HCT116 (cell line): ENCODE data around the gene FAM13C. TPM values are rescaled to one million over a fixed set of nuclear protein-coding genes. Genes with fewer than 3 reads are reported as not detected.
A peak's percentile ranks its signal among the peaks of the same experiment; 100 is the strongest.

Source experiments
- ATAC-seq: fragments of 200-7000 bp; cut with Tn5 transposase; 2 replicates; pipeline ENCODE4 v1.9.1; 2020; ENCODE audit warnings: mild to moderate bottlenecking, moderate library complexity
- BruUV-seq: library from RNA; stranded (reverse); fragments of 400-500 nt; replicated peaks from 2 replicates; lab custom pipeline; 2021; lab: Mats Ljungman, UMichigan
- CTCF ChIA-PET: fragments of 300-600 bp; sonication (Branson Sonifier 250); formaldehyde crosslinking; loops from one replicate; lab custom pipeline; 2021; ENCODE audit warnings: antibody characterized with exemption; lab: Charles Lee
- POLR2A ChIA-PET: fragments of 300-600, 350-600 bp; sonication (Branson Sonifier 250); formaldehyde crosslinking; loops from one replicate; lab custom pipeline; 2021; ENCODE audit warnings: antibody characterized with exemption; lab: Charles Lee
- RAD21 ChIA-PET, 2 experiments: fragments of 300-600 bp; sonication (Branson Sonifier 250); formaldehyde crosslinking; loops; one replicate each; lab custom pipeline; 2023; ENCODE audit warnings: low total read pairs in 2 of 2; ENCODE audit not compliant: uncharacterized antibody in 2 of 2, unreplicated experiment in 2 of 2, low non-redundant PET in 1 of 2; lab: Charles Lee
- DNase-seq: peaks from one replicate; pipeline ENCODE4 v3.0.0-alpha.2; 2010; ENCODE audit warnings: low read depth, low spot score
- H2AFZ ChIP-seq: fragments of 200-600 bp; shearing (Covaris generic), sonication (generic); 2 replicates; pipeline ENCODE4 v1.6.1; 2017; ENCODE audit warnings: low read depth, mixed run types, mixed read lengths, antibody characterized with exemption, low read length; ENCODE audit not compliant: poor library complexity, severe bottlenecking
- H3K27ac ChIP-seq: 2 replicates; pipeline ENCODE4 v1.5.1; 2012; ENCODE audit warnings: low read depth, low read length
- H3K27me3 ChIP-seq: fragments of 200-600 bp; sonication (generic); 2 replicates; pipeline ENCODE4 v1.6.1; 2016; ENCODE audit warnings: mixed run types, low read length, mixed read lengths; ENCODE audit not compliant: insufficient read depth
- H3K36me3 ChIP-seq, 2 experiments: fragments of 200-500 bp in 1 of 2; fragments of 200-600 bp in 1 of 2; sonication (Bioruptor generic) in 1 of 2; sonication (generic) in 1 of 2; 2 replicates each; pipeline versions ENCODE4 v1.5.1 to v1.6.1; 2014 to 2016; ENCODE audit warnings: low read length in 2 of 2, inconsistent platforms in 1 of 2, mixed read lengths in 1 of 2, mixed run types in 1 of 2; ENCODE audit not compliant: insufficient read depth in 2 of 2, control insufficient read depth in 1 of 2
- H3K4me1 ChIP-seq, 2 experiments: fragments of 200-600 bp in 1 of 2; sonication (generic) in 1 of 2; 2 replicates each; pipeline versions ENCODE4 v1.5.1 to v1.6.1; 2012 to 2017; ENCODE audit warnings: low read length in 2 of 2, inconsistent platforms in 1 of 2, mild to moderate bottlenecking in 1 of 2, mixed read lengths in 1 of 2, mixed run types in 1 of 2, moderate library complexity in 1 of 2; ENCODE audit not compliant: insufficient read depth in 2 of 2, control insufficient read depth in 1 of 2
- H3K4me2 ChIP-seq: fragments of 200-600 bp; sonication (generic); 2 replicates; pipeline ENCODE4 v1.6.1; 2017; ENCODE audit warnings: mixed run types, low read length, mixed read lengths
- H3K4me3 ChIP-seq, 2 experiments: fragments of 200-600 bp in 1 of 2; sonication (generic) in 1 of 2; replicated peaks in 1 of 2; 2 replicates each; pipeline ENCODE4 v1.5.1; 2011 to 2016; ENCODE audit warnings: low read length in 2 of 2, control low read depth in 1 of 2, low read depth in 1 of 2, mild to moderate bottlenecking in 1 of 2, mixed read lengths in 1 of 2, mixed run types in 1 of 2
- H3K79me2 ChIP-seq: fragments of 200-600 bp; sonication (generic); 2 replicates; pipeline ENCODE4 v1.6.1; 2017; ENCODE audit warnings: mild to moderate bottlenecking, mixed run types, low read length, moderate library complexity, mixed read lengths; ENCODE audit not compliant: insufficient read depth
- H3K9ac ChIP-seq: fragments of 200-600 bp; sonication (generic); 2 replicates; pipeline ENCODE4 v1.6.1; 2016; ENCODE audit warnings: low read length, mixed read lengths
- H3K9me2 ChIP-seq: fragments of 200-600 bp; sonication (generic), shearing (Covaris generic); 2 replicates; pipeline ENCODE4 v1.6.1; 2017; ENCODE audit warnings: mixed run types, mild to moderate bottlenecking, moderate library complexity; ENCODE audit not compliant: insufficient read depth
- H3K9me3 ChIP-seq, 2 experiments: fragments of 200-500 bp in 1 of 2; fragments of 200-600 bp in 1 of 2; sonication (Bioruptor generic) in 1 of 2; sonication (generic) in 1 of 2; 2 replicates each; pipeline ENCODE4 v1.6.1; 2014 to 2017; ENCODE audit warnings: low read length in 2 of 2, mixed read lengths in 2 of 2, inconsistent platforms in 1 of 2, low read depth in 1 of 2, mild to moderate bottlenecking in 1 of 2, mixed run types in 1 of 2, moderate library complexity in 1 of 2; ENCODE audit not compliant: control insufficient read depth in 1 of 2, insufficient read depth in 1 of 2
- H4K20me1 ChIP-seq: fragments of 200-600 bp; sonication (generic), shearing (Covaris generic); 2 replicates; pipeline ENCODE4 v1.6.1; 2017; ENCODE audit warnings: mixed run types, mild to moderate bottlenecking, moderate library complexity; ENCODE audit not compliant: insufficient read depth
- ATF3 ChIP-seq: IDR thresholded peaks from 2 replicates; pipeline ENCODE4 v1.6.1; 2012
- CBX3 ChIP-seq: IDR thresholded peaks from 2 replicates; pipeline ENCODE4 v1.6.1; 2012; ENCODE audit warnings: low read depth
- CEBPB ChIP-seq: IDR thresholded peaks from 2 replicates; pipeline ENCODE4 v1.6.1; 2012; ENCODE audit warnings: low read depth
- CTCF ChIP-seq, 3 experiments: fragments of 200-600 bp in 1 of 3; sonication (generic) in 1 of 3; IDR thresholded peaks in 2 of 3; conservative IDR thresholded peaks in 1 of 3; 2 replicates each; pipeline ENCODE4 v1.5.1; 2012 to 2017; ENCODE audit warnings: low read depth in 2 of 3, low read length in 2 of 3, antibody characterized with exemption in 1 of 3, borderline replicate concordance in 1 of 3, control low read depth in 1 of 3, mild to moderate bottlenecking in 1 of 3, mixed read lengths in 1 of 3, mixed run types in 1 of 3, moderate library complexity in 1 of 3; ENCODE audit not compliant: insufficient read depth in 1 of 3
- RAD21 ChIP-seq: IDR thresholded peaks from 2 replicates; pipeline ENCODE4 v1.6.1; 2012; ENCODE audit warnings: low read depth, mild to moderate bottlenecking
- SP1 ChIP-seq: IDR thresholded peaks from 2 replicates; pipeline ENCODE4 v1.6.1; 2012; ENCODE audit warnings: low read depth
- SRF ChIP-seq: IDR thresholded peaks from 2 replicates; pipeline ENCODE4 v1.6.1; 2012; ENCODE audit warnings: low read depth
- YY1 ChIP-seq: IDR thresholded peaks from 2 replicates; pipeline ENCODE4 v1.6.1; 2011; ENCODE audit warnings: low read length, low read depth, moderate library complexity, mild to moderate bottlenecking; ENCODE audit not compliant: insufficient replicate concordance; ENCODE audit errors: extremely low read depth
- intact Hi-C: fragments of 100-400 bp; cut with micrococcal nuclease; formaldehyde crosslinking; loops from 2 replicates; pipeline ENCODE4 v1.10.0; 2022
- total RNA-seq: library from RNA; stranded (reverse); gene quantifications from one replicate; pipeline ENCODE4 v1.2.1, GENCODE V29; 2021; ENCODE audit not compliant: unreplicated experiment

The FAM13C gene
- total RNA-seq, 1 experiment from 2014 or later, result 0.42 TPM

GRCh38 chr10:59234816-59235429, 127.4 kb downstream of the FAM13C start:
- no TSS peak for BruUV-seq
- H3K27ac ChIP-seq, result no peak overlapping the region
- H3K79me2 ChIP-seq, result no peaks in the 10 kb centered on the region
- ATAC-seq, result peak; percentile 66
- ChIA-PET CTCF (interaction anchor here (3.5 kb wide), 1 partner anchor 346 kb away, joined by 13 read pairs; no protein-coding TSS in a partner anchor), RAD21 (no interaction called here), POLR2A (no interaction called here)
- no peak overlapping the region for H3K4me3 ChIP-seq
- no peaks in the 10 kb centered on the region; the same call in 1 of the 2 replicates for H3K9me2 ChIP-seq
- peak overlapping the region; percentile 86 for H2AFZ ChIP-seq
- no peaks in the 10 kb centered on the region for H4K20me1 ChIP-seq
- no peaks in the 10 kb centered on the region for H3K36me3 ChIP-seq
- no peaks in the 10 kb centered on the region for H3K9me3 ChIP-seq
- DNase-seq, result peak; percentile 44
- no peaks in the 10 kb centered on the region; a peak in 1 of 4 replicates for H3K4me1 ChIP-seq
- 0 out of 2 replicates have a peak, but pooled peaks have one; percentile 15 for TF ChIP-seq CBX3
- TF ChIP-seq RAD21, result peak; percentile 52
- peak; percentile 83 for TF ChIP-seq YY1
- no peak for TF ChIP-seq CEBPB
- no peak for TF ChIP-seq ATF3
- TF ChIP-seq SP1, result no peak
- 0 out of 2 replicates have a peak, but pooled peaks have one; percentile 19 for TF ChIP-seq SRF
- peak; percentile 37 to 75 (median 70); a peak in 5 of 6 replicates for TF ChIP-seq CTCF (IDR thresholded peaks at IDR 0.05 in 2 of 3, conservative IDR thresholded peaks at IDR 0.05 in 1 of 3; ENCODE audit: borderline replicate concordance in 1 of 3, insufficient read depth in 1 of 3, low read depth in 2 of 3, low read length in 2 of 3)
- H3K27me3 ChIP-seq, result no peaks in the 10 kb centered on the region
- H3K9ac ChIP-seq, result no peak overlapping the region
- no peak overlapping the region for H3K4me2 ChIP-seq
- intact Hi-C loops, result loop anchor here (2.0 to 10.0 kb wide), 3 partner anchors 283 to 820 kb away; no protein-coding TSS in a partner anchor
